Measurements from ENCODE around the gene TRIM67.
"Not testable (repeated sequence)": the region's sequence is repeated elsewhere in the genome, so short reads cannot be mapped to it uniquely, and the experiment has no call there.

TRIM67 gene

GRCh38 chr1:231161667-231162296 lies at the start of gene TRIM67:
TRIM67 (plus strand) TSS chr1:231162058; CDS start chr1:231162970, 912 bp downstream.
- peak; percentile 14 for DNase-seq (ENCODE audit: low read depth)

GRCh38 chr1:231116738-231117137 lies 45.1 kb upstream of the TRIM67 start:
- DNase-seq (ENCODE audit: low read depth): no peak

- DNase-seq (ENCODE audit: low read depth): no peak
These were observed 43.0 kb upstream of the TRIM67 start for GRCh38 chr1:231118704-231119453.

DNA sequence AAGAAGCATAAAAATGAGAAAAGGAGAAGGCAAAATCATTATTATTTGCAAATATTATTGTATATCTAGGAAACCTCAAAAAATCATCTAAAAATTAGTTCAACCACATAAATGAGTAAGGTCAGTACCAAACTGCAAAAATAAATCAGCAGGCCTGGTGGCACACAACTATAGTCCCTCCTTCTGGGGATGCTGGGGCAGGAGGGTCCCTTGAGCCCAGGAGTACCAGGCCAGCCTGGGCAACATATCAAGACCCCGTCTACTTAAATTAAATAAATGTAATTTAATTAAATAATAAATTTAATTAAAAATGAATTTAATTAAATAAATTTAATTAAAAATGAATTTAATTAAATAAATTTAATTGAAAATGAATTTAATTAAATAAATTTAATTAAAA lies 40.3 kb upstream of the TRIM67 start:
- DNase-seq (ENCODE audit: low read depth): no peak

DNA sequence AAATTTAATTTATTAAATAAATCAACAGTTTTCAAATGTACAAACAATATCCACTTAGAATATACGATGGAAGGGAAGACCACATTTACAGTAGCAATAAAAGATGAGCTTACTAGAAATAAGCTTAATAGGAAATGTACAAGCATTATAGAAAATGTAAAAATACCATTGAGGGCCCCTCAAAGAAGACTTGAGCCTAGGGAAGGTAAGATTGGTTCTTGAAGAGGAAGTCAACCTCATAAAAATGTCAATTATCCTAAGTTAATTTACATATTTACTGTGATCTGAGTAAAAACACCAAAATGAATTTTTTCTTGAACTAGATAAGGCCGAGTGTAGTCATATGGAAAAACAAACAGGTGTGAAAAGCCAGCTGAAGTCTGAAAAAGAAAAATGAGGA lies 39.7 kb upstream of the TRIM67 start:
- no peak for DNase-seq (ENCODE audit: low read depth)

- no peak for DNase-seq (ENCODE audit: low read depth)
These were observed 37.1 kb upstream of the TRIM67 start for GRCh38 chr1:231124746-231125145.

DNA sequence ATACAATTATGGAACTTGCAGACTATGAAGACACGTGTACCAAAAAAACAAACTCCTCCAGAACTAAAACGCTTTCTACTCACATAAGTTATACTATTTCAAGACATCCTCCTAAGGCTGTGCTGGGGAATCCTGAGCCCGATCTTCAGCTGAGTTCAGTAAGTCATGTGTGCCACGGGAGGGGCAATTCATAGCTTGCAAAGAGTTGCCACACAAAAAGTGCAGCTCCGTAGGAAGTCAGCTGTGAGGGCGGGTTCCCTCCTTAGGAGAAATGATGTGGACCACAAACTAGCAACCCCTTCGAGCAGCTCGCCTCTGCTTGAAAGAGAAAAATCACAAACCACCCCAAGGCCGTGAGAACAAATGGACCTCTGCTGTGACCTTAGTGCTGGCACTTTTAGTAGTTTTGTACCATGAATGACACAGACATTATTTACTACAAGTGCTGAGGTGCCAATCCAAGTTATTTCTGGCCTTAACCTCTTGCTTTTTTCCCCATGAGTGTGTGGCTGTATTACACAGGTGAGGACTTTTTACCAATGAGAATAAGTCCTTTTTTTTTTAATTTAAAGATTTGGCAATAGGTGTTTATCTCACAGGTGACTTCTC lies 35.8 kb upstream of the TRIM67 start:
- DNase-seq (ENCODE audit: low read depth): no peak

- DNase-seq (ENCODE audit: low read depth): not testable (repeated sequence)
These were observed 34.8 kb upstream of the TRIM67 start for GRCh38 chr1:231127106-231127505.

- not testable (repeated sequence) for DNase-seq (ENCODE audit: low read depth)
These were observed 33.4 kb upstream of the TRIM67 start for GRCh38 chr1:231128471-231128870.

- DNase-seq (ENCODE audit: low read depth): no peak
These were observed 31.3 kb upstream of the TRIM67 start for GRCh38 chr1:231130544-231130943.

DNA sequence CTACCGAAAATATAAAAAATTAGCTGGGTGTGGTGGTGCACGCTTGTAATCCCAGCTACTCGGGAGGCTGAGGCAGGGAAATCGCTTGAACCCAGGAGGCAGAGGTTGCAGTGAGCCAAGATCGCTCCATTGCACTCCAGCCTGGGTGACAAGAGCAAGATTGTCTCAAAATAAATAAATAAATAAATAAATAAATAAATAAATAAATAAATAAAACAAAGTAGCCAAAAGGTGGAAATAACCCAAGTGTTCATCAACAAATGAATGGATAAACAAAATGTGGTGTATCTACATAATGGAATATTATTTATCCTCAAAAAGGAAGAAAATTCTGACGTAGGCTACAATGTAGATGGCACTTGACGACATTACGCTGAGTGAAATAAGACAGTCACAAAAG lies 29.3 kb upstream of the TRIM67 start:
- DNase-seq (ENCODE audit: low read depth): not testable (repeated sequence)

GRCh38 chr1:231134624-231135023 lies 27.2 kb upstream of the TRIM67 start:
- no peak for DNase-seq (ENCODE audit: low read depth)

DNA sequence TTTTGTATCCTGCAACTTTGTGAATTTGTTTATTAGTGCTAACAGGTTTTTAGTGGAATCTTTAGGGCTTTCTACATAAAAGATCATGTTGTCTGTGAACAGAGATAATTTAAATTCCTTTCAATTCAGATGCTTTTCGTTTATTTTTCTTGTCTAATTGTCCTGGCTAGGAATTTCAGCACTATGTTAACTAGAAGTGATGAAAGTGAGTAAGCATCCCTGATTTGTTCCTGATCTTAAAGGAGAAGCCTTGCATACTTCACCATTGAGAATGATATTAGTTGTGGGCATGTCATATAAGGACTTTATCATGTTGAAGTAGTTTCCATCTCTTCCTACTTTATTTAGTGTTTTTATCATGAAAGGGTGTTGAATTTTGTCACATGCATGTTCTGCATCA lies 23.6 kb upstream of the TRIM67 start:
- no peak for DNase-seq (ENCODE audit: low read depth)

DNA sequence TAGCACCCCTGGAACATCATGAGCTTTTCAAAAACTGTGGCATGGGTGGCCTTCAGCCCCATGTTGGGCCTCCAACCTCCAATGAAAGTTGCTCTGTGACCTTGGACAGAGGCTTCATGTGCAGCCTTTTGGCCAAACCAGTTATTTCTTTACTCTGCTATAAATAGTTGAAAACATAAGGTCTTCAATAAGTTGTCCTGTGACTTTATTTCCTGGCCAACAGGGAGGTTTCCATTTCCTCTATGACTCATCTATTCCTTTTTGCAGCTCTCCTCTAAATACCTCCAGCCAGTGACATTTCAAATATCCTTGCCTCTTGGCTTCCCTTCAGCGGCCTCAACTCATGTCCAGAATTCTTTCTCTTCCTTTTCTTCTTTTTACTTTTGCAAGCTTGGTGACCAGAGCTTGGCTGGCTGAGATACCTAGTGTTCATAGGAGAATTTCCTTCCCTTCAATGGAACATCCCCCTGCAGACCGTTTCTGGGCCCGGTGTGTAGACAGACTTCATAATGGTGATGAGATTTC lies 22.7 kb upstream of the TRIM67 start:
- DNase-seq (ENCODE audit: low read depth): peak; percentile 54

DNA sequence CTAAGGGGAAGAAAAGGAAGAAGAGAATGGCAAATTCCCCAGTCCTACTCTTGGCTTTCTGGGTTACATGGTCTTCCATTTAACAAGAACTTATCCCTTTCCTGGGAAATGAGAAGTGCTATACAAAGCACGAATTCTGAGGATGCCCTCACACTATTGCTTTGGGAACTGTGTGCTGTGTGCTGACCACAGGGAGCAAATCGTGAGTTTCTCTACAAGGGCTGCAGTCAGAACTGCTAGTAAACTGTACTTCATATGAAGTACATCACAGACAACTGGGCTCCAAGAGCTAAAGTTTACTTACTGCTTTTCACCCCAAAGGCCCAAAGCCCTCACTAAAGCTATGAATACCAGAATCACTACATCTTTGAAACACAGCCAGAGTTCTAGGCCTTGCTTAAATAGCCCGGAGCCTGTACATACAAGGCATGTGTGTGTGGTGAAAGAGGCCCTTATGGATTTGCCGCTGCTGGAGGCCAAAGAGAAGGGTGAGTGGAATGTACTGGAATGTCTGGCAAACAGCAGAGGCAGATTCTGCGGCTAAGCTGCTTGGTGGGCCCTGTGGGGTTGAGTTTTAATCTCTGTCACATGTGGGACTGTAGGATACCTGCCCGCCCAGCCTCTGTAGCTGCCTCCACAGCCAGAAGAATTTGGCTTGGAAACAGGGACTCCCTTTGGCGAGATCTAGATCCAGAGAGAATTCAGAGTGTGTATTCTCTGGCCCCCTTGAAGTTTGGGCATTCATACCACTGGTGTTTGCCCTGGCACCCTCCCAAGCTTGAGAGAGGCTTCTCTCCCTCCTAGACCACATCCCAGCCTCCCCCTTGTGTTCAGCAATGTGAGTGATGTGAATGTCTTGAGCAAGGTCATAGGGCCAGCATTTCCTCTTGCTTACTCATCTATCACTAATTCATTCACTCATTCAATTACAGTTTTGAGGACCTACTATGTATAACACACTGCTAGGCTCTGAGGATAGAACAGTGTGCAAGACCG lies 21.9 kb upstream of the TRIM67 start:
- DNase-seq (ENCODE audit: low read depth): peak; percentile 66

GRCh38 chr1:231144416-231145193 lies 17.3 kb upstream of the TRIM67 start:
- no peak for DNase-seq (ENCODE audit: low read depth)

- no peak for DNase-seq (ENCODE audit: low read depth)
These were observed 14.0 kb upstream of the TRIM67 start for GRCh38 chr1:231147896-231148295.

DNA sequence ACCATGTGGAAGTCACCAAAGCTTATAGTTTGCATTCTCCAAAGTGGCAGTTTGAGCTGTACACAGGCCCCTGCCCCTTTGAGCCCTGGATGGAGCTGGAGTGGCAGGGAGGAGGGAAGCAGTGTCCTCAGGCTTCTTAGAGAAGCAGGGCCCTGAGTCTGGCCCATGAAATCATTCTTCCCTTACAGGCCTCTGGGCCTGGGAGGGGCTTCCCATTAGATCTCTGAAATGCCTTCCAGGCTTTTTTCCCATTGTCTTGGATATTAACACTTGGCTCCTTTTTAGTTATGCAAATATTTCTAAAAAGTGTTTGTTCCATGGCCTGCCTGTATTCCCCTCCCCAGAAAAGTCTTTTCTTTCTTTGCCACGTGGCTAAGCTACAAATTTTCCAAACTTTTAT lies 10.0 kb upstream of the TRIM67 start:
- no peak for DNase-seq (ENCODE audit: low read depth)

GRCh38 chr1:231153726-231154125 lies 8.1 kb upstream of the TRIM67 start:
- no peak for DNase-seq (ENCODE audit: low read depth)

GRCh38 chr1:231155808-231156207 lies 6.0 kb upstream of the TRIM67 start:
- no peak for DNase-seq (ENCODE audit: low read depth)

DNA sequence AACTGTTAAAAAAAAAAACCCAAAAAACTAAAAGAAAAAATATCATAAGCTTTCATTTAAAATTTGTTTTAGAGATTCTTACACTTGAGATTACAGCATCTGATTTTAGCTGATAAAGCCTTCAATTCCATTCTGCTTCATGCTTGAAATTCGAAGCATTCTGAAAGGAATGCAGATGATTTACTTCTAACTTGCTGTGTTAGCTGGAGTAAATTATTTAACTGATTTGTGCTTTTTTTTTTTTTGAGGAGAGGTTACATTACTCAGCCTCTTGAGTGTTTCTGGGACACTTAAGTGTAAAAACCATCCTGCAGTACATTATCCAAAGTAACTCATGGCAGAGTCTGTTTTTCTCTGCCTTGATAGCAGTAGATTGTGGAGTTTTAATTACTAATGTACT lies 4.5 kb upstream of the TRIM67 start:
- DNase-seq (ENCODE audit: low read depth): no peak
